Body of pancreas (tissue), 4 donors: Measurements from ENCODE around the gene SNTG2.

ENCODE experiments used
- POLR2A ChIP-seq, 3 donors: fragments of 450-650 bp; IDR thresholded peaks; one replicate each; pipeline ENCODE4 v1.6.1; 2016; ENCODE audit warnings: antibody characterized with exemption in 3 of 3, mild to moderate bottlenecking in 2 of 3
- TF ChIP-seq, protein P1 (sequence below), 7 experiments: fragments of 450-650 bp in 4 of 7; fragments of 200-600 bp in 3 of 7; sonication (generic) in 3 of 7; IDR thresholded peaks; one replicate each; pipeline ENCODE4 v1.5.1; 2016 to 2019; ENCODE audit warnings: antibody characterized with exemption in 7 of 7

DNA sequence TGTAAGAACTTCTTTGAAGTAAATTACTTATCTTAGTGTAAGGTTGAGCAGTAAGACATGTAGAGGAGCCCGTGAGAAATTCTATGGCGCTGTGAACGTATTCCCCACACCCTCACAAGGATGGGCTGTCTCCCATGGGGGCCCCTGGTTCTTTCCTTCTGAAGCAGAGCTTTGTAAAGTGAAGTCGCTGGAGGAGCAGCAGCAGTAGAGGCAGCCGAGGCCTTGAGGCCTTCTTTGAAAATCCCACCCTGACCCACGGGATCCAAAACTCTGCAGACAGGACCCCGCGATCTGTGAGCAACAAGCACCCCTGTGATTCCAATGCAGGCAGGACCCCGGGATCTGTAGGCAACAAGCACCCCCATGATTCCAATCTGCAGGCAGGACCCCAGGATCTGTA lies 23.8 kb upstream of the SNTG2 start:
- TF ChIP-seq, protein P1, sequence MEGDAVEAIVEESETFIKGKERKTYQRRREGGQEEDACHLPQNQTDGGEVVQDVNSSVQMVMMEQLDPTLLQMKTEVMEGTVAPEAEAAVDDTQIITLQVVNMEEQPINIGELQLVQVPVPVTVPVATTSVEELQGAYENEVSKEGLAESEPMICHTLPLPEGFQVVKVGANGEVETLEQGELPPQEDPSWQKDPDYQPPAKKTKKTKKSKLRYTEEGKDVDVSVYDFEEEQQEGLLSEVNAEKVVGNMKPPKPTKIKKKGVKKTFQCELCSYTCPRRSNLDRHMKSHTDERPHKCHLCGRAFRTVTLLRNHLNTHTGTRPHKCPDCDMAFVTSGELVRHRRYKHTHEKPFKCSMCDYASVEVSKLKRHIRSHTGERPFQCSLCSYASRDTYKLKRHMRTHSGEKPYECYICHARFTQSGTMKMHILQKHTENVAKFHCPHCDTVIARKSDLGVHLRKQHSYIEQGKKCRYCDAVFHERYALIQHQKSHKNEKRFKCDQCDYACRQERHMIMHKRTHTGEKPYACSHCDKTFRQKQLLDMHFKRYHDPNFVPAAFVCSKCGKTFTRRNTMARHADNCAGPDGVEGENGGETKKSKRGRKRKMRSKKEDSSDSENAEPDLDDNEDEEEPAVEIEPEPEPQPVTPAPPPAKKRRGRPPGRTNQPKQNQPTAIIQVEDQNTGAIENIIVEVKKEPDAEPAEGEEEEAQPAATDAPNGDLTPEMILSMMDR (IDR thresholded peaks at IDR 0.05): no peak
- no peak for TF ChIP-seq POLR2A (IDR thresholded peaks at IDR 0.05)
